ENCODE measurements around the gene SMARCAL1. TPM values are rescaled to one million over a fixed set of nuclear protein-coding genes. Genes with fewer than 3 reads are reported as not detected.

Gene SMARCAL1
- total RNA-seq, 1 donor from 2014 or later: 34.3 TPM

- Mint-ChIP-seq H3K4me3 (no peak overlapping the region), H3K9me3 (no peaks in the 10 kb centered on the region), H3K4me1 (no peaks in the 10 kb centered on the region), H3K27me3 (no peaks in the 10 kb centered on the region), H3K27ac (peak overlapping the region; percentile 9), H3K36me3 (ENCODE audit: low read depth) (peaks cover 51% of the 10 kb centered on the region)
- ChIA-PET POLR2A (no interaction called here), CTCF (interaction anchor here (1.1 kb wide), 1 partner anchor 240 kb away, joined by 3 read pairs; no protein-coding TSS in a partner anchor)
- TF ChIP-seq CTCF (IDR thresholded peaks at IDR 0.05): no peak
- DNase-seq (no peak), ATAC-seq (ENCODE audit: low read depth) (no peak)
- intact Hi-C loops (cut with micrococcal nuclease): no loop called here
Measured at GRCh38 chr2:216463148-216463547, 50.9 kb downstream of the SMARCAL1 start.

- no peak overlapping the region for H3K27ac Mint-ChIP-seq
- DNase-seq: no peak
- no peaks in the 10 kb centered on the region for H3K4me1 Mint-ChIP-seq
- H3K27me3 Mint-ChIP-seq: no peaks in the 10 kb centered on the region
- intact Hi-C loops (cut with micrococcal nuclease): no loop called here
- H3K4me3 Mint-ChIP-seq: no peak overlapping the region
- ATAC-seq (ENCODE audit: low read depth): no peak
- POLR2A ChIA-PET: no interaction called here
- no peaks in the 10 kb centered on the region for H3K9me3 Mint-ChIP-seq
- TF ChIP-seq CTCF (IDR thresholded peaks at IDR 0.05): no peak
- H3K36me3 Mint-ChIP-seq (ENCODE audit: low read depth): peaks cover 58% of the 10 kb centered on the region
- CTCF ChIA-PET: no interaction called here
Measured at GRCh38 chr2:216464104-216464720, 51.9 kb downstream of the SMARCAL1 start.

GRCh38 chr2:216465579-216466195 lies 53.4 kb downstream of the SMARCAL1 start:
- ATAC-seq (ENCODE audit: low read depth): no peak
- CTCF ChIA-PET: no interaction called here
- Mint-ChIP-seq H3K36me3 (ENCODE audit: low read depth) (peaks cover 64% of the 10 kb centered on the region), H3K27me3 (no peaks in the 10 kb centered on the region), H3K27ac (no peak overlapping the region), H3K9me3 (no peaks in the 10 kb centered on the region), H3K4me1 (no peaks in the 10 kb centered on the region), H3K4me3 (no peak overlapping the region)
- no peak for TF ChIP-seq CTCF (IDR thresholded peaks at IDR 0.05)
- POLR2A ChIA-PET: interaction anchor here (1.2 kb wide), 1 partner anchor 10 kb away, joined by 4 read pairs; no protein-coding TSS in a partner anchor
- no peak for DNase-seq
- intact Hi-C loops (cut with micrococcal nuclease): no loop called here

- ChIA-PET POLR2A (interaction anchor here (0.6 kb wide), 1 partner anchor 30 kb away, joined by 3 read pairs; no protein-coding TSS in a partner anchor), CTCF (no interaction called here)
- intact Hi-C loops (cut with micrococcal nuclease): no loop called here
- H3K27ac Mint-ChIP-seq: no peak overlapping the region
- no peak for TF ChIP-seq CTCF (IDR thresholded peaks at IDR 0.05)
- H3K9me3 Mint-ChIP-seq: no peaks in the 10 kb centered on the region
- H3K36me3 Mint-ChIP-seq (ENCODE audit: low read depth): peaks cover 61% of the 10 kb centered on the region
- ATAC-seq (ENCODE audit: low read depth) (no peak), DNase-seq (no peak)
- H3K4me1 Mint-ChIP-seq: no peaks in the 10 kb centered on the region
- H3K27me3 Mint-ChIP-seq: no peaks in the 10 kb centered on the region
- H3K4me3 Mint-ChIP-seq: no peak overlapping the region
Measured at GRCh38 chr2:216467845-216468244, 55.6 kb downstream of the SMARCAL1 start.

GRCh38 chr2:216469661-216470060 lies 57.4 kb downstream of the SMARCAL1 start:
- ChIA-PET POLR2A (no interaction called here), CTCF (no interaction called here)
- Mint-ChIP-seq H3K4me3 (no peak overlapping the region), H3K27ac (no peak overlapping the region), H3K27me3 (no peaks in the 10 kb centered on the region), H3K9me3 (no peaks in the 10 kb centered on the region), H3K36me3 (ENCODE audit: low read depth) (peaks cover 51% of the 10 kb centered on the region), H3K4me1 (peaks cover 1% of the 10 kb centered on the region)
- intact Hi-C loops (cut with micrococcal nuclease): no loop called here
- ATAC-seq (ENCODE audit: low read depth) (no peak), DNase-seq (no peak)
- TF ChIP-seq CTCF (IDR thresholded peaks at IDR 0.05): no peak
